Measurements from ENCODE around the gene CEND1.
A peak's percentile ranks its signal among the peaks of the same experiment; 100 is the strongest.

CEND1 gene

GRCh38 chr11:796565-797295, 6.8 kb upstream of the CEND1 start:
- DNase-seq (ENCODE audit: low read depth in 2 of 3, low spot score in 1 of 3): no peak

GRCh38 chr11:795634-796564, 6.0 kb upstream of the CEND1 start:
- peak; percentile 74 to 86 (median 80) for DNase-seq (ENCODE audit: low read depth in 2 of 3, low spot score in 1 of 3)

GRCh38 chr11:794766-795633, 5.1 kb upstream of the CEND1 start:
- DNase-seq (ENCODE audit: low read depth in 2 of 3, low spot score in 1 of 3): no peak

- no peak for DNase-seq (ENCODE audit: low read depth in 2 of 3, low spot score in 1 of 3)
These were observed 4.3 kb upstream of the CEND1 start for GRCh38 chr11:794013-794765.

GRCh38 chr11:793556-793955, 3.7 kb upstream of the CEND1 start:
- no peak for DNase-seq (ENCODE audit: low read depth in 2 of 3, low spot score in 1 of 3)

- no peak for DNase-seq (ENCODE audit: low read depth in 2 of 3, low spot score in 1 of 3)
These were observed 3.0 kb upstream of the CEND1 start for GRCh38 chr11:792873-793272.

- no peak for DNase-seq (ENCODE audit: low read depth in 2 of 3, low spot score in 1 of 3)
These were observed 2.6 kb upstream of the CEND1 start for GRCh38 chr11:792535-792821.

- DNase-seq (ENCODE audit: low read depth in 2 of 3, low spot score in 1 of 3): no peak
These were observed 2.0 kb upstream of the CEND1 start for GRCh38 chr11:791658-792534.

- DNase-seq (ENCODE audit: low read depth in 2 of 3, low spot score in 1 of 3): no peak
These were observed 1.1 kb upstream of the CEND1 start for GRCh38 chr11:790721-791564.

- DNase-seq (ENCODE audit: low read depth in 2 of 3, low spot score in 1 of 3): no peak
These were observed 643 bp downstream of the CEND1 start for GRCh38 chr11:788953-789940.

GRCh38 chr11:788009-788640, 1.8 kb downstream of the CEND1 start:
- no peak for DNase-seq (ENCODE audit: low read depth in 2 of 3, low spot score in 1 of 3)

GRCh38 chr11:787084-787675, 2.7 kb downstream of the CEND1 start:
- no peak for DNase-seq (ENCODE audit: low read depth in 2 of 3, low spot score in 1 of 3)

GRCh38 chr11:786235-787083, 3.4 kb downstream of the CEND1 start:
- DNase-seq (ENCODE audit: low read depth in 2 of 3, low spot score in 1 of 3): no peak

GRCh38 chr11:783581-784015, 6.3 kb downstream of the CEND1 start:
- no peak for DNase-seq (ENCODE audit: low read depth in 2 of 3, low spot score in 1 of 3)

- DNase-seq (ENCODE audit: low read depth in 2 of 3, low spot score in 1 of 3): no peak
These were observed 7.4 kb downstream of the CEND1 start for GRCh38 chr11:782264-783174.
